GM23338 (cell line): ENCODE measurements around the gene MRC2. TPM values are rescaled to one million over a fixed set of nuclear protein-coding genes. Genes with fewer than 3 reads are reported as not detected.
A peak's percentile ranks its signal among the peaks of the same experiment; 100 is the strongest.

Source experiments
- ATAC-seq: fragments of 200-7000 bp; cut with Tn5 transposase; 3 replicates; pipeline ENCODE4 v1.9.1; 2020
- DNase-seq: peaks from one replicate; pipeline ENCODE4 v3.0.0-alpha.2; 2015; ENCODE audit warnings: low spot score
- H2AFZ ChIP-seq: fragments of 200-600 bp; sonication (generic); 2 replicates; pipeline ENCODE4 v1.8.0; 2016; ENCODE audit warnings: antibody characterized with exemption, mild to moderate bottlenecking, moderate library complexity
- H3F3A ChIP-seq: fragments of 200-600 bp; sonication (generic); replicated peaks from 2 replicates; pipeline ENCODE4 v1.8.0; 2017; ENCODE audit warnings: antibody characterized with exemption, mixed run types, low read depth
- H3K27ac ChIP-seq: fragments of 200-600 bp; sonication (generic); 2 replicates; pipeline ENCODE4 v1.6.1; 2016; ENCODE audit warnings: low read depth
- H3K27me3 ChIP-seq: fragments of 200-600 bp; sonication (generic); 2 replicates; pipeline ENCODE4 v1.8.0; 2016; ENCODE audit warnings: mild to moderate bottlenecking, mixed run types, moderate library complexity; ENCODE audit not compliant: insufficient read depth
- H3K36me3 ChIP-seq: fragments of 200-600 bp; sonication (generic); 2 replicates; pipeline ENCODE4 v1.8.0; 2016; ENCODE audit warnings: mild to moderate bottlenecking; ENCODE audit not compliant: insufficient read depth
- H3K4me1 ChIP-seq: fragments of 200-600 bp; sonication (generic); 2 replicates; pipeline ENCODE4 v1.8.0; 2016; ENCODE audit warnings: mild to moderate bottlenecking, moderate library complexity; ENCODE audit not compliant: insufficient read depth
- H3K4me2 ChIP-seq: fragments of 200-600 bp; sonication (generic); 2 replicates; pipeline ENCODE4 v1.7.1; 2017; ENCODE audit warnings: mixed run types
- H3K4me3 ChIP-seq: fragments of 200-600 bp; sonication (generic); 2 replicates; pipeline ENCODE4 v1.6.1; 2016; ENCODE audit warnings: mixed run types
- H3K79me2 ChIP-seq: fragments of 200-600 bp; sonication (generic); replicated peaks from 2 replicates; pipeline ENCODE4 v1.8.0; 2017; ENCODE audit warnings: mild to moderate bottlenecking; ENCODE audit not compliant: insufficient read depth
- H3K9me2 ChIP-seq: fragments of 200-600 bp; sonication (generic); 2 replicates; pipeline ENCODE4 v1.8.0; 2017; ENCODE audit not compliant: insufficient read depth
- H4K20me1 ChIP-seq: fragments of 200-600 bp; sonication (generic); replicated peaks from 2 replicates; pipeline ENCODE4 v1.8.0; 2017; ENCODE audit warnings: mild to moderate bottlenecking; ENCODE audit not compliant: insufficient read depth
- H3K27ac Mint-ChIP-seq: 2 replicates; pipeline ENCODE4 v1.8.0; 2020; ENCODE audit warnings: inconsistent platforms, mild to moderate bottlenecking, moderate library complexity, mixed read lengths
- H3K27me3 Mint-ChIP-seq: 3 replicates; pipeline ENCODE4 v1.8.0; 2022; ENCODE audit warnings: low read depth, mild to moderate bottlenecking, moderate library complexity, mixed read lengths, inconsistent platforms; ENCODE audit not compliant: insufficient read depth, poor library complexity
- H3K36me3 Mint-ChIP-seq: 3 replicates; pipeline ENCODE4 v1.8.0; 2021; ENCODE audit warnings: low read depth, mild to moderate bottlenecking, inconsistent platforms, moderate library complexity, mixed read lengths
- H3K4me1 Mint-ChIP-seq: 3 replicates; pipeline ENCODE4 v1.8.0; 2020; ENCODE audit warnings: mild to moderate bottlenecking, inconsistent platforms, mixed read lengths
- H3K4me3 Mint-ChIP-seq: 3 replicates; pipeline ENCODE4 v1.8.0; 2021; ENCODE audit warnings: moderate library complexity, mild to moderate bottlenecking, inconsistent platforms, mixed read lengths
- H3K9me3 Mint-ChIP-seq: 3 replicates; pipeline ENCODE4 v1.8.0; 2020; ENCODE audit warnings: moderate library complexity, mild to moderate bottlenecking, inconsistent platforms, mixed read lengths
- CREB1 ChIP-seq: fragments of 250-450 bp; sonication (Bioruptor Pico); IDR thresholded peaks from 2 replicates; pipeline ENCODE4 v1.5.0; 2020; ENCODE audit warnings: low read depth, mild to moderate bottlenecking, moderate library complexity
- EZH2 ChIP-seq: fragments of 200-600 bp; sonication (generic); IDR thresholded peaks from one replicate; pipeline ENCODE4 v1.8.0; 2017; ENCODE audit warnings: antibody characterized with exemption, mild to moderate bottlenecking, low read depth; ENCODE audit not compliant: unreplicated experiment
- NANOG ChIP-seq: IDR thresholded peaks from 2 replicates; pipeline ENCODE4 v1.6.1; 2016; ENCODE audit warnings: antibody characterized with exemption, borderline replicate concordance
- ZNF114 ChIP-seq: fragments of 250-450 bp; sonication (Bioruptor Pico); IDR thresholded peaks from 2 replicates; pipeline ENCODE4 v1.5.0; 2020; ENCODE audit warnings: mild to moderate bottlenecking, moderate library complexity
- polyA plus RNA-seq: library from polyadenylated mRNA; unstranded; fragments of >200 nt; fragmentation: Nextera tagmentation; extraction: Ambion mirVana; gene quantifications from 2 replicates; pipeline ENCODE4 v1.2.1, GENCODE V29; 2016
- total RNA-seq: library from RNA; depleted of rRNA; stranded (reverse); fragments of >200 nt; shearing (Covaris generic); gene quantifications from 2 replicates; pipeline ENCODE4 v1.2.3, GENCODE V29; 2014
- TF ChIP-seq, protein P1 (sequence below): IDR thresholded peaks from 2 replicates; pipeline ENCODE4 v1.6.1; 2016; ENCODE audit warnings: antibody characterized with exemption
- TF ChIP-seq, protein P2 (sequence below): fragments of 250-450 bp; sonication (Bioruptor Pico); IDR thresholded peaks from 2 replicates; pipeline ENCODE4 v1.5.0; 2020; ENCODE audit warnings: mild to moderate bottlenecking, moderate library complexity
- TF ChIP-seq, protein P3 (sequence below): IDR thresholded peaks from one replicate; pipeline ENCODE4 v1.6.1; 2018; ENCODE audit warnings: antibody characterized with exemption; ENCODE audit not compliant: unreplicated experiment
- TF ChIP-seq, protein P4 (sequence below), 2 experiments: fragments of 200-600 bp in 1 of 2; sonication (generic) in 1 of 2; conservative IDR thresholded peaks; 2 replicates each; pipeline versions ENCODE4 v1.5.1 to v1.6.1; 2016 to 2017; ENCODE audit warnings: antibody characterized with exemption in 2 of 2, low read depth in 2 of 2, mild to moderate bottlenecking in 2 of 2, moderate library complexity in 1 of 2

MRC2 gene
- total and polyA plus RNA-seq, 2 experiments from 2014 or later: 8.0 to 38.6 TPM

DNA sequence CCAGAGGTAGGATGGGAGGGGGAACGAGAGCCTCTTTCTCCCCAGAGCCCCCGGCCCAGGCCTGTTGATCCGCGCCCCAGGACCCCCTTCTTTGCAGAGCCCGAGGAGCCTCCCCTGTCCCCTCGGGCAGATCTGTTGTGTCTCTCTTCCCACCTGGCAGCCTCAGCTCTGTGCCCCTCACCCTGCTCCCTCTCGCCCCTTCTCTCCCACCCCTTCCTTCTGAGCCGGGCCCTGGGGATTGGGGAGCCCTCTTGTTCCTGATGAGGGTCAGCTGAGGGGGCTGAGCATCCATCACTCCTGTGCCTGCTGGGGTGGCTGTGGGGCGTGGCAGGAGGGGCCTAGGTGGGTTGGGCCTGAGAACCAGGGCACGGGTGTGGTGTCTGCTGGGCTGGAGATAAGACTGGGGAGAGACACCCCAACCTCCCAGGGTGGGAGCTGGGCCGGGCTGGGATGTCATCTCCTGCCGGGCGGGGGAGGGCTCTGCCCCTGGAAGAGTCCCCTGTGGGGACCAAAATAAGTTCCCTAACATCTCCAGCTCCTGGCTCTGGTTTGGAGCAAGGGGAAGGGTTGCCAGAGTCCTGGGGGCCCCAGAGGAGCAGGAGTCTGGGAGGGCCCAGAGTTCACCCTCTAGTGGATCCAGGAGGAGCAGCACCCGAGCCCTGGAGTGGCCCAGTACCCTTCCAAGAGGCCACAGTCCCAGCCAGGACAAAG lies 65.4 kb downstream of the MRC2 start:
- Histone ChIP-seq H3K27ac (no peak overlapping the region), H2AFZ (no peak overlapping the region), H4K20me1 (no peaks in the 10 kb centered on the region), H3K27me3 (no peaks in the 10 kb centered on the region), H3K4me3 (no peak overlapping the region), H3K4me1 (peaks cover 4% of the 10 kb centered on the region; the same call in 1 of the 2 replicates), H3K79me2 (no peaks in the 10 kb centered on the region), H3K9me2 (no peaks in the 10 kb centered on the region), H3K4me2 (no peak overlapping the region), H3F3A (no peaks in the 10 kb centered on the region), H3K36me3 (no peaks in the 10 kb centered on the region)
- ATAC-seq (peak; percentile 94), DNase-seq (peak; percentile 89)
- Mint-ChIP-seq H3K9me3 (no peaks in the 10 kb centered on the region; the same call in 2 of the 3 replicates), H3K27ac (no peak overlapping the region), H3K27me3 (peaks cover 12% of the 10 kb centered on the region), H3K4me3 (no peak overlapping the region), H3K4me1 (peaks cover 16% of the 10 kb centered on the region), H3K36me3 (no peaks in the 10 kb centered on the region)
- TF ChIP-seq, protein P1, sequence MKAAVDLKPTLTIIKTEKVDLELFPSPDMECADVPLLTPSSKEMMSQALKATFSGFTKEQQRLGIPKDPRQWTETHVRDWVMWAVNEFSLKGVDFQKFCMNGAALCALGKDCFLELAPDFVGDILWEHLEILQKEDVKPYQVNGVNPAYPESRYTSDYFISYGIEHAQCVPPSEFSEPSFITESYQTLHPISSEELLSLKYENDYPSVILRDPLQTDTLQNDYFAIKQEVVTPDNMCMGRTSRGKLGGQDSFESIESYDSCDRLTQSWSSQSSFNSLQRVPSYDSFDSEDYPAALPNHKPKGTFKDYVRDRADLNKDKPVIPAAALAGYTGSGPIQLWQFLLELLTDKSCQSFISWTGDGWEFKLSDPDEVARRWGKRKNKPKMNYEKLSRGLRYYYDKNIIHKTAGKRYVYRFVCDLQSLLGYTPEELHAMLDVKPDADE: no peak
- TF ChIP-seq ZNF114 (no peak), CREB1 (no peak), EZH2 (no peak), NANOG (no peak)
- TF ChIP-seq, protein P2, sequence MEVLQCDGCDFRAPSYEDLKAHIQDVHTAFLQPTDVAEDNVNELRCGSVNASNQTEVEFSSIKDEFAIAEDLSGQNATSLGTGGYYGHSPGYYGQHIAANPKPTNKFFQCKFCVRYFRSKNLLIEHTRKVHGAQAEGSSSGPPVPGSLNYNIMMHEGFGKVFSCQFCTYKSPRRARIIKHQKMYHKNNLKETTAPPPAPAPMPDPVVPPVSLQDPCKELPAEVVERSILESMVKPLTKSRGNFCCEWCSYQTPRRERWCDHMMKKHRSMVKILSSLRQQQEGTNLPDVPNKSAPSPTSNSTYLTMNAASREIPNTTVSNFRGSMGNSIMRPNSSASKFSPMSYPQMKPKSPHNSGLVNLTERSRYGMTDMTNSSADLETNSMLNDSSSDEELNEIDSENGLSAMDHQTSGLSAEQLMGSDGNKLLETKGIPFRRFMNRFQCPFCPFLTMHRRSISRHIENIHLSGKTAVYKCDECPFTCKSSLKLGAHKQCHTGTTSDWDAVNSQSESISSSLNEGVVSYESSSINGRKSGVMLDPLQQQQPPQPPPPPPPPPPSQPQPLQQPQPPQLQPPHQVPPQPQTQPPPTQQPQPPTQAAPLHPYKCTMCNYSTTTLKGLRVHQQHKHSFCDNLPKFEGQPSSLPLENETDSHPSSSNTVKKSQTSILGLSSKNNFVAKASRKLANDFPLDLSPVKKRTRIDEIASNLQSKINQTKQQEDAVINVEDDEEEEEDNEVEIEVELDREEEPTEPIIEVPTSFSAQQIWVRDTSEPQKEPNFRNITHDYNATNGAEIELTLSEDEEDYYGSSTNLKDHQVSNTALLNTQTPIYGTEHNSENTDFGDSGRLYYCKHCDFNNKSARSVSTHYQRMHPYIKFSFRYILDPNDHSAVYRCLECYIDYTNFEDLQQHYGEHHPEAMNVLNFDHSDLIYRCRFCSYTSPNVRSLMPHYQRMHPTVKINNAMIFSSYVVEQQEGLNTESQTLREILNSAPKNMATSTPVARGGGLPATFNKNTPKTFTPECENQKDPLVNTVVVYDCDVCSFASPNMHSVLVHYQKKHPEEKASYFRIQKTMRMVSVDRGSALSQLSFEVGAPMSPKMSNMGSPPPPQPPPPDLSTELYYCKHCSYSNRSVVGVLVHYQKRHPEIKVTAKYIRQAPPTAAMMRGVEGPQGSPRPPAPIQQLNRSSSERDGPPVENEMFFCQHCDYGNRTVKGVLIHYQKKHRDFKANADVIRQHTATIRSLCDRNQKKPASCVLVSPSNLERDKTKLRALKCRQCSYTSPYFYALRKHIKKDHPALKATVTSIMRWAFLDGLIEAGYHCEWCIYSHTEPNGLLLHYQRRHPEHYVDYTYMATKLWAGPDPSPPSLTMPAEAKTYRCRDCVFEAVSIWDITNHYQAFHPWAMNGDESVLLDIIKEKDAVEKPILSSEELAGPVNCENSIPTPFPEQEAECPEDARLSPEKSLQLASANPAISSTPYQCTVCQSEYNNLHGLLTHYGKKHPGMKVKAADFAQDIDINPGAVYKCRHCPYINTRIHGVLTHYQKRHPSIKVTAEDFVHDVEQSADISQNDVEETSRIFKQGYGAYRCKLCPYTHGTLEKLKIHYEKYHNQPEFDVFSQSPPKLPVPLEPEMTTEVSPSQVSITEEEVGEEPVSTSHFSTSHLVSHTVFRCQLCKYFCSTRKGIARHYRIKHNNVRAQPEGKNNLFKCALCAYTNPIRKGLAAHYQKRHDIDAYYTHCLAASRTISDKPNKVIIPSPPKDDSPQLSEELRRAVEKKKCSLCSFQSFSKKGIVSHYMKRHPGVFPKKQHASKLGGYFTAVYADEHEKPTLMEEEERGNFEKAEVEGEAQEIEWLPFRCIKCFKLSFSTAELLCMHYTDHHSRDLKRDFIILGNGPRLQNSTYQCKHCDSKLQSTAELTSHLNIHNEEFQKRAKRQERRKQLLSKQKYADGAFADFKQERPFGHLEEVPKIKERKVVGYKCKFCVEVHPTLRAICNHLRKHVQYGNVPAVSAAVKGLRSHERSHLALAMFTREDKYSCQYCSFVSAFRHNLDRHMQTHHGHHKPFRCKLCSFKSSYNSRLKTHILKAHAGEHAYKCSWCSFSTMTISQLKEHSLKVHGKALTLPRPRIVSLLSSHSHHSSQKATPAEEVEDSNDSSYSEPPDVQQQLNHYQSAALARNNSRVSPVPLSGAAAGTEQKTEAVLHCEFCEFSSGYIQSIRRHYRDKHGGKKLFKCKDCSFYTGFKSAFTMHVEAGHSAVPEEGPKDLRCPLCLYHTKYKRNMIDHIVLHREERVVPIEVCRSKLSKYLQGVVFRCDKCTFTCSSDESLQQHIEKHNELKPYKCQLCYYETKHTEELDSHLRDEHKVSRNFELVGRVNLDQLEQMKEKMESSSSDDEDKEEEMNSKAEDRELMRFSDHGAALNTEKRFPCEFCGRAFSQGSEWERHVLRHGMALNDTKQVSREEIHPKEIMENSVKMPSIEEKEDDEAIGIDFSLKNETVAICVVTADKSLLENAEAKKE: no peak
- TF ChIP-seq, protein P3, sequence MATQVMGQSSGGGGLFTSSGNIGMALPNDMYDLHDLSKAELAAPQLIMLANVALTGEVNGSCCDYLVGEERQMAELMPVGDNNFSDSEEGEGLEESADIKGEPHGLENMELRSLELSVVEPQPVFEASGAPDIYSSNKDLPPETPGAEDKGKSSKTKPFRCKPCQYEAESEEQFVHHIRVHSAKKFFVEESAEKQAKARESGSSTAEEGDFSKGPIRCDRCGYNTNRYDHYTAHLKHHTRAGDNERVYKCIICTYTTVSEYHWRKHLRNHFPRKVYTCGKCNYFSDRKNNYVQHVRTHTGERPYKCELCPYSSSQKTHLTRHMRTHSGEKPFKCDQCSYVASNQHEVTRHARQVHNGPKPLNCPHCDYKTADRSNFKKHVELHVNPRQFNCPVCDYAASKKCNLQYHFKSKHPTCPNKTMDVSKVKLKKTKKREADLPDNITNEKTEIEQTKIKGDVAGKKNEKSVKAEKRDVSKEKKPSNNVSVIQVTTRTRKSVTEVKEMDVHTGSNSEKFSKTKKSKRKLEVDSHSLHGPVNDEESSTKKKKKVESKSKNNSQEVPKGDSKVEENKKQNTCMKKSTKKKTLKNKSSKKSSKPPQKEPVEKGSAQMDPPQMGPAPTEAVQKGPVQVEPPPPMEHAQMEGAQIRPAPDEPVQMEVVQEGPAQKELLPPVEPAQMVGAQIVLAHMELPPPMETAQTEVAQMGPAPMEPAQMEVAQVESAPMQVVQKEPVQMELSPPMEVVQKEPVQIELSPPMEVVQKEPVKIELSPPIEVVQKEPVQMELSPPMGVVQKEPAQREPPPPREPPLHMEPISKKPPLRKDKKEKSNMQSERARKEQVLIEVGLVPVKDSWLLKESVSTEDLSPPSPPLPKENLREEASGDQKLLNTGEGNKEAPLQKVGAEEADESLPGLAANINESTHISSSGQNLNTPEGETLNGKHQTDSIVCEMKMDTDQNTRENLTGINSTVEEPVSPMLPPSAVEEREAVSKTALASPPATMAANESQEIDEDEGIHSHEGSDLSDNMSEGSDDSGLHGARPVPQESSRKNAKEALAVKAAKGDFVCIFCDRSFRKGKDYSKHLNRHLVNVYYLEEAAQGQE: no peak
- TF ChIP-seq, protein P4, sequence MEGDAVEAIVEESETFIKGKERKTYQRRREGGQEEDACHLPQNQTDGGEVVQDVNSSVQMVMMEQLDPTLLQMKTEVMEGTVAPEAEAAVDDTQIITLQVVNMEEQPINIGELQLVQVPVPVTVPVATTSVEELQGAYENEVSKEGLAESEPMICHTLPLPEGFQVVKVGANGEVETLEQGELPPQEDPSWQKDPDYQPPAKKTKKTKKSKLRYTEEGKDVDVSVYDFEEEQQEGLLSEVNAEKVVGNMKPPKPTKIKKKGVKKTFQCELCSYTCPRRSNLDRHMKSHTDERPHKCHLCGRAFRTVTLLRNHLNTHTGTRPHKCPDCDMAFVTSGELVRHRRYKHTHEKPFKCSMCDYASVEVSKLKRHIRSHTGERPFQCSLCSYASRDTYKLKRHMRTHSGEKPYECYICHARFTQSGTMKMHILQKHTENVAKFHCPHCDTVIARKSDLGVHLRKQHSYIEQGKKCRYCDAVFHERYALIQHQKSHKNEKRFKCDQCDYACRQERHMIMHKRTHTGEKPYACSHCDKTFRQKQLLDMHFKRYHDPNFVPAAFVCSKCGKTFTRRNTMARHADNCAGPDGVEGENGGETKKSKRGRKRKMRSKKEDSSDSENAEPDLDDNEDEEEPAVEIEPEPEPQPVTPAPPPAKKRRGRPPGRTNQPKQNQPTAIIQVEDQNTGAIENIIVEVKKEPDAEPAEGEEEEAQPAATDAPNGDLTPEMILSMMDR (conservative IDR thresholded peaks at IDR 0.05; ENCODE audit: low read depth in 2 of 2): peak; percentile 58 to 62
